ENCODE measurements around the gene EFCAB11. TPM values are rescaled to one million over a fixed set of nuclear protein-coding genes. Genes with fewer than 3 reads are reported as not detected.
"Not testable (repeated sequence)": the region's sequence is repeated elsewhere in the genome, so short reads cannot be mapped to it uniquely, and the experiment has no call there.

EFCAB11 gene
- total and polyA plus RNA-seq, 9 of the 15 experiments (the other 6 are each of a cell fraction or from before 2014, with no cell fraction given), result 13.4 to 37.9 (median 17.4) TPM

DNA sequence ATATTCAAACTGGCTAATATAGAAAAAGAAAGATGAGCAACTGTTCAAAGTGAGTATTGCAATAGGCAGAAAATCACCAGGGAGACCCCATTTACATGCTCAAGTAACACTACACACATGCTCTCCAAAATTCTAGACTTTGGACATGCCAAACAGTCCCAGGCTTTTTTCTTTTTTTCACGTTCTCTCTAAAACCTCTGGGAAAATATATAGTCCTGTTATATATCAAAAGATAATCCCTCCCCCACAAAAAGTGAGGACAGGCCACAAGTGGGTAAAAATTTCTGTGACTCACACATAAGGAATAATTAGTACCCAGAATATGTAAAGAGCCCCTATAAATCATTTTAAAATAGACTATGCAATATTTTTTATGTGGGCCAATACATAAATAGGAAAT, 55.2 kb downstream of the EFCAB11 start:
- ATAC-seq (no peak), FAIRE-seq (no peak), DNase-seq (ENCODE audit: extremely low read depth in 1 of 4, low spot score in 3 of 4) (no peak)
- Histone ChIP-seq H3K27me3 (ENCODE audit: control insufficient read depth in 2 of 2, insufficient read depth in 2 of 2, low read length in 2 of 2) (no peaks in the 10 kb centered on the region), H2AFZ (ENCODE audit: low read depth, low read length) (no peak overlapping the region), H3K9ac (ENCODE audit: insufficient read depth in 1 of 2, low read depth in 2 of 2, low read length in 2 of 2) (no peak overlapping the region), H3K36me3 (ENCODE audit: control insufficient read depth, insufficient read depth, low read length) (no peaks in the 10 kb centered on the region), H4K20me1 (replicated peaks; ENCODE audit: control insufficient read depth, insufficient read depth, low read length) (no peaks in the 10 kb centered on the region), H3K79me2 (ENCODE audit: control insufficient read depth, insufficient read depth, low read length) (no peaks in the 10 kb centered on the region), H3K4me1 (replicated peaks in 1 of 2; ENCODE audit: control insufficient read depth in 2 of 2, insufficient read depth in 2 of 2, low read length in 2 of 2) (no peaks in the 10 kb centered on the region), H3K9me3 (replicated peaks; ENCODE audit: control insufficient read depth, insufficient read depth, low read depth, low read length) (no peaks in the 10 kb centered on the region), H3K4me3 (no peak overlapping the region), H3K27ac (ENCODE audit: extremely low read depth, low read depth, low read length) (no peak overlapping the region), H3K9me1 (ENCODE audit: control insufficient read depth, insufficient read depth, low read length) (no peaks in the 10 kb centered on the region), H3K4me2 (ENCODE audit: insufficient read depth, low read length) (no peak overlapping the region)
- 20% methylated on average over 1 of the region's 1 CpG for WGBS (ENCODE audit: insufficient coverage, low coverage, missing lambda C conversion rate)
- in situ Hi-C loops (cut with MboI) (no loop called here), intact Hi-C loops (cut with micrococcal nuclease) (no loop called here)
- POLR2A ChIA-PET, result no interaction called here
- no TSS peak for BruUV-seq (replicated peaks)
- TF ChIP-seq RBM14 (IDR thresholded peaks at IDR 0.05; ENCODE audit: borderline replicate concordance, insufficient read depth, low read depth, low read length) (no peak), PRPF4 (IDR thresholded peaks at IDR 0.05; ENCODE audit: insufficient read depth, low read depth, low read length, poor library complexity, severe bottlenecking) (no peak)
- CTCF ChIA-PET (ENCODE audit: low intra/inter-chr PET ratio), result no interaction called here

DNA sequence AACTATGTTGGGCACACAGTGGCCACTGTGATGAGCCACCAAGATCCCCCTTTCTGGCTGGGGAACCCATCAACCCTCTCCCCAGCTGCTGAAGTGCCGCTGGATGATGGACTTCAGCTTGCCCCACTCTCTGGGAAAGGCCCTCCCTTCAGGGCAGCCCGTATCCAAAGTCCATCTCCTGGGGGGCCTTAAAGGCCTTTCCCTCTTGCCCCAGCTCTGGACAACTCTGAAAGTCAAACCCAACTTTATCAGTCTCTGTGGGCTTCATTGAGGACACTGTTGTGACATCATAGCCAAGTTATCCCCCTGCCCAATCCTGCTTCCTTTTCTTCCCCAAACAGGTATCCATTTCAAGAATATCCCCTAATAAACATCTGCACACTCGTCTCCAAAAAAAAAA, 61.1 kb downstream of the EFCAB11 start:
- H3K36me3 ChIP-seq (ENCODE audit: control insufficient read depth, insufficient read depth, low read length); H4K20me1 ChIP-seq (replicated peaks; ENCODE audit: control insufficient read depth, insufficient read depth, low read length); in situ Hi-C loops (cut with MboI); intact Hi-C loops (cut with micrococcal nuclease); H3K9me3 ChIP-seq (replicated peaks; ENCODE audit: control insufficient read depth, insufficient read depth, low read depth, low read length); H3K27ac ChIP-seq (ENCODE audit: extremely low read depth, low read depth, low read length); H3K4me3 ChIP-seq; H3K4me1 ChIP-seq (replicated peaks in 1 of 2; ENCODE audit: control insufficient read depth in 2 of 2, insufficient read depth in 2 of 2, low read length in 2 of 2); ATAC-seq; BruUV-seq (replicated peaks); CTCF ChIA-PET (ENCODE audit: low intra/inter-chr PET ratio); H3K79me2 ChIP-seq (ENCODE audit: control insufficient read depth, insufficient read depth, low read length); H3K9me1 ChIP-seq (ENCODE audit: control insufficient read depth, insufficient read depth, low read length); H3K4me2 ChIP-seq (ENCODE audit: insufficient read depth, low read length); H3K9ac ChIP-seq (ENCODE audit: insufficient read depth in 1 of 2, low read depth in 2 of 2, low read length in 2 of 2); H3K27me3 ChIP-seq (ENCODE audit: control insufficient read depth in 2 of 2, insufficient read depth in 2 of 2, low read length in 2 of 2); POLR2A ChIA-PET; FAIRE-seq; DNase-seq (ENCODE audit: extremely low read depth in 1 of 4, low spot score in 3 of 4); H2AFZ ChIP-seq (ENCODE audit: low read depth, low read length): not testable (repeated sequence)
- 7% methylated on average over 3 of the region's 3 CpGs for WGBS (ENCODE audit: insufficient coverage, low coverage, missing lambda C conversion rate)
